Pancreas (tissue), 10 donors: ENCODE data around the gene ESRRG. TPM values are rescaled to one million over a fixed set of nuclear protein-coding genes. Genes with fewer than 3 reads are reported as not detected.

Experiments used
- ATAC-seq, 4 donors: fragments of 200-7000 bp; cut with Tn5 transposase; one replicate each; pipeline versions ENCODE4 v1.8.0 to v1.9.1; 2020; ENCODE audit warnings: mild to moderate bottlenecking in 4 of 4, moderate library complexity in 4 of 4
- DNase-seq, 6 donors: peaks; one replicate each; pipeline ENCODE4 v3.0.0-alpha.2; 2020
- FAIRE-seq: peaks from 2 replicates; lab custom pipeline; 2012; peaks lifted over from hg19 to GRCh38; lab: Jason Lieb, UNC
- H3K27ac ChIP-seq, 4 donors: fragments of 200-600 bp; sonication (generic); 1 replicate in 3 of 4; 2 replicates in 1 of 4; pipeline versions ENCODE4 v1.5.0 to v1.8.0; 2020
- H3K27me3 ChIP-seq, 4 donors: fragments of 200-600 bp; one replicate each; pipeline ENCODE4 v1.8.0; 2021
- H3K36me3 ChIP-seq, 3 donors: fragments of 200-600 bp; sonication (generic) in 1 of 3; one replicate each; pipeline versions ENCODE4 v1.5.0 to v1.8.0; 2020 to 2021
- H3K4me1 ChIP-seq, 3 donors: fragments of 200-600 bp; one replicate each; pipeline ENCODE4 v1.8.0; 2021
- H3K4me3 ChIP-seq, 4 donors: fragments of 200-600 bp; sonication (generic) in 2 of 4; one replicate each; pipeline versions ENCODE4 v1.5.0 to v1.8.0; 2020 to 2021
- H3K9me3 ChIP-seq, 4 donors: fragments of 200-600 bp; one replicate each; pipeline ENCODE4 v1.8.0; 2021
- CTCF ChIP-seq, 4 donors: fragments of 200-600 bp; sonication (generic) in 3 of 4; IDR thresholded peaks; one replicate each; pipeline versions ENCODE4 v1.5.0 to v1.8.0; 2021; ENCODE audit warnings: antibody characterized with exemption in 4 of 4
- WGBS, 2 donors: extraction: QIAGEN DNeasy Blood & Tissue Kit; methylation state at CpG; one replicate each; pipeline ENCODE4 v1.1.7; 2013; 5-methylcytosine and 5-hydroxymethylcytosine counted together
- intact Hi-C, 3 donors: fragments of 100-400 bp; cut with DNase I; formaldehyde crosslinking; loops; one replicate each; pipeline versions ENCODE4 v1.11.1 to v1.14.2; 2022
- polyA plus RNA-seq, 2 donors: library from polyadenylated mRNA; stranded (reverse); fragments of 200-250 nt; gene quantifications; one replicate each; pipeline ENCODE4 v1.2.3, GENCODE V29; 2013
- total RNA-seq, 6 donors: library from RNA; stranded (reverse); fragmentation: NEBNext Ultra II Directional in 4 of 6; extraction: Animal tissue kit (Norgen Biotek cat#: 25700) in 4 of 6; gene quantifications; one replicate each; pipeline versions ENCODE4 v1.2.1 to v1.2.4, GENCODE V29; 2021 to 2023
- donor health status: healthy with polysubstance abuse.
- donor health status: DM: no; HTN: no; CAD: no; lungs with moderate emphysema.
- donor health status: DM: no; HTN: no; CAD: no.
- donor health status: control.
- donor health status: control.
- donor health status: Bipolar disorder and iron deficiency.
- donor health status: DM: yes; HTN: yes; CAD: no.
- donor health status: DM: no; HTN: no; CAD: no.
- donor health status: DM: no; HTN: no; CAD: no.
- donor health status: DM: yes; HTN: yes; CAD: no.

ESRRG gene
- total and polyA plus RNA-seq, 8 donors, result 3.5 to 14.9 (median 10.4) TPM

DNA sequence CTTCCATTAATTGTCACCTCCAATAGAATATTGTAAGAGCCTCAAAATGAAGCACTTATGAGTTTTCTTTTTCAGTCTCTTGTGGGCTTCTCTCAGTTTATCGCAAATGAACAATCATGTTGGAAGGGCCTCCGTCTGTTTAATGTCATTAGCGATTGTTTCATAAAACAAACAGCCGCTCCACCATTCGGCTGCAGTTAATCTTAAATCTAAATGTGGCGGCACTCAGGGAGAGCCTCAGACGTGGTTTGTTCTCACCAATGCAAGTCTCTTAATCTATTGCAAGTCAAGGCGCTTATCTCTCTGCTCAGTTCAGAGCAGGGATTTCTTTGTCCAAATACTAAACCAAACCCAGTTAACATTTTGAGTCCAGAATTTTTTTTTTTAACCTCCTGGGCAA lies 34.9 kb upstream of the ESRRG start:
- TF ChIP-seq CTCF (IDR thresholded peaks at IDR 0.05), result no peak
- Histone ChIP-seq H3K27ac (no peak overlapping the region), H3K9me3 (no peaks in the 10 kb centered on the region), H3K4me1 (no peaks in the 10 kb centered on the region), H3K27me3 (no peaks in the 10 kb centered on the region), H3K36me3 (no peaks in the 10 kb centered on the region), H3K4me3 (no peak overlapping the region)
- intact Hi-C loops, result no loop called here
- 26 to 38% methylated on average over 8 of the region's 8 CpGs for WGBS, 2 donors
- FAIRE-seq (no peak), ATAC-seq (no peak), DNase-seq (no peak)

DNA sequence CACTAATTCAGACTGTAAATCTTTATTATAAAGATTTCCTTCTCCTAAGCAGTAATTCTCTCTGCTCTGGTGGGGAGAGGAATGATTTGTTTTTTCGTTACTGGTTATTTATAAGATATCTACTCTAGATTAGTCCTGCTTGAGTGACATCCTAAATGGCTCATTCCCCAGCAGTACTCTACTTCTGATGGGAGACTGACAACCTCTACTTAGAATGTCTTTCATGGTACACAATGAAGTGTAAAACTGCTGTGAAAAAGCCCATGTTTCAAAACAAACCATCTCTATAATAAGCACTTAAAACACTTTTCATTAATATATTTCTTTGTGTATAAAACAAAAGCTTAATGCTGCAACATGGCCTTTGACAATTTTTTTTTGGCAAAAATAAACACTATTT lies 33.9 kb upstream of the ESRRG start:
- WGBS, 2 donors, result 69 to 70% methylated on average over 1 of the region's 1 CpG
- no peak for TF ChIP-seq CTCF (IDR thresholded peaks at IDR 0.05)
- Histone ChIP-seq H3K9me3 (no peaks in the 10 kb centered on the region), H3K27me3 (no peaks in the 10 kb centered on the region), H3K4me1 (no peaks in the 10 kb centered on the region), H3K27ac (no peak overlapping the region), H3K4me3 (no peak overlapping the region), H3K36me3 (no peaks in the 10 kb centered on the region)
- DNase-seq (no peak), FAIRE-seq (no peak), ATAC-seq (no peak)
- intact Hi-C loops, result no loop called here

DNA sequence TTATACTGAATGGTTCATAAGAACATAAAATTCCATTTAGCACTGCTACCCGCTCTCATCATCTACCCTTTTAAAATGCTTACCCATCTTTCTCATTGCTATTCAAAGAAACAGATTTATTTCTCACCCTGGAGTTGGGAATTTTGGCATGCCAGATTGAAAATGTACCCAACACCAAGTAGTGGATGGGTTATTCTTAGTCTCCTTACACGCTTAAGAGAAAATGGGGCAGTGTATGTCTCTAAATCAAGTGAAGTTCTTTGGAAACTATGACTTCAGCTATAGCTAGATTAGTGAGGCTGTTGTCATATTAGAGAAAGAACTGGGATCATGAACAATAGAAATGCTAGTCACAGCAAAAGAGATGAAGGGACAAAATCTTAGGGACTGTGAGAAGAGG lies 27.7 kb upstream of the ESRRG start:
- intact Hi-C loops, result no loop called here
- Histone ChIP-seq H3K27me3 (no peaks in the 10 kb centered on the region), H3K27ac (no peak overlapping the region), H3K36me3 (no peaks in the 10 kb centered on the region), H3K4me3 (no peak overlapping the region), H3K4me1 (no peaks in the 10 kb centered on the region), H3K9me3 (no peaks in the 10 kb centered on the region)
- DNase-seq, result no peak
- TF ChIP-seq CTCF (IDR thresholded peaks at IDR 0.05), result no peak
- FAIRE-seq, result no peak
- WGBS, 2 donors, result 90 to 92% methylated on average over 2 of the region's 2 CpGs
- no peak for ATAC-seq

DNA sequence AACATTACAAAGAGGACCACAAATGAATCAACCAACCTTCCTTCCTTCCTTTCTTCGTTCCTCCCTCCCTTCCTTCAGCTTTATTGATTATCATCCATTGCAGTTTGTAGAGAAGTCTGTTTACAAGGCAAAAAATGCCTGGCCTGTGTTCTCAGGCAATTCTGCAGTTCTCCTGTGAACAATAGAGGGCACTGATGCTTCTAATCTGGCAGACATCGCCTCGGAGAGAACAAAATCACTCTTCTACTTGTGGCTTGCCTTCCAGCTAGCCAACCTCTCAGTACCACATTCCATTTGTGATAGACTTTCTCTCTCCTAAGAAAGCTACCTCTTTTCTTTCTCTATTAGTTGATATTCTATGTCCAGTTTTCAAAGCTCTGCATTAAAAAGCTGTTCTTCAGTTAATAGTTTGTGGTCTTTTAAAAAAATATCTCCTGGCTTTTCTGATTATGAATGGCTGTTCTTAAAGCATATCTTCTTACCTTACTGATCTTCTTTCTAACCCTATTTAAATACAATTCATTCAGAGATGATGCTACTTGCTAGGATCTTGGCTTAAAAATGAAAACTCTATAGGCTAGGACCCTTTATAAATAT lies 26.9 kb upstream of the ESRRG start:
- H3K4me3 ChIP-seq, result no peak overlapping the region
- H3K27ac ChIP-seq, result no peak overlapping the region
- peak in 3 of 4 donors; percentile 26 to 36 (median 30) for TF ChIP-seq CTCF (IDR thresholded peaks at IDR 0.05)
- DNase-seq (peak in 3 of 6 donors; percentile 3 to 33 (median 16)), FAIRE-seq (no peak), ATAC-seq (peak; percentile 55 to 87 (median 86))
- intact Hi-C loops, result no loop called here
- no peaks in the 10 kb centered on the region for H3K36me3 ChIP-seq
- no peaks in the 10 kb centered on the region for H3K9me3 ChIP-seq
- H3K27me3 ChIP-seq, result no peaks in the 10 kb centered on the region
- H3K4me1 ChIP-seq, result no peaks in the 10 kb centered on the region
- 2 to 3% methylated on average over 3 of the region's 3 CpGs for WGBS, 2 donors

DNA sequence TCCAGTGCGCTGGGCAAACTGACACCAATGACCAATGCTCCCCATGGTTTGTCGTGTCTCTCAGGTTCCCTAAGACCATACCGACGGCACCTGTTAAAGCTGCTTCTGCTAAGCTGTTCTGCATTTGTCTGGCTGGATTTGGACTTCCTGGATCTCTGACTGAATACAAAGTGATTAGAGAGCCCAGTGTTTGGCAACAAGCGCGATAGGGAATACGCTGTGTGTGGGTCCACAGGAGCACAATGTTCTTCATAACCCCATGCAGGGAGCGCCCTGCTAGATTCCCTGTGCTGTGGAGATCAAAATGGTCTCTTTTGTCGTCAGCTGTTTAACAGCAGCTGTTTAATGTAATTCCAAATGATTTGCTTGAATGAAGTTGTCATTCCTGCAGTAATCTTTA lies 26.0 kb upstream of the ESRRG start:
- DNase-seq (no peak), ATAC-seq (peak in 2 of 4 donors; percentile 23 to 35), FAIRE-seq (no peak)
- WGBS, 2 donors, result 82 to 84% methylated on average over 9 of the region's 9 CpGs
- TF ChIP-seq CTCF (IDR thresholded peaks at IDR 0.05), result no peak
- no peaks in the 10 kb centered on the region for H3K27me3 ChIP-seq
- H3K4me1 ChIP-seq, result no peaks in the 10 kb centered on the region
- no peaks in the 10 kb centered on the region for H3K9me3 ChIP-seq
- intact Hi-C loops, result no loop called here
- no peak overlapping the region for H3K27ac ChIP-seq
- no peaks in the 10 kb centered on the region for H3K36me3 ChIP-seq
- no peak overlapping the region for H3K4me3 ChIP-seq
